ENCODE measurements around the gene MICOS13.

Gene MICOS13

GRCh38 chr19:5667751-5668271 lies 12.5 kb downstream of the MICOS13 start:
- no peak for DNase-seq (ENCODE audit: low read depth)

GRCh38 chr19:5666921-5667610 lies 13.2 kb downstream of the MICOS13 start:
- no peak for DNase-seq (ENCODE audit: low read depth)

GRCh38 chr19:5665781-5666513 lies 14.4 kb downstream of the MICOS13 start:
- DNase-seq (ENCODE audit: low read depth), result peak; percentile 31

GRCh38 chr19:5664515-5664914 lies 15.8 kb downstream of the MICOS13 start:
- DNase-seq (ENCODE audit: low read depth), result no peak

- DNase-seq (ENCODE audit: low read depth), result no peak
Measured at GRCh38 chr19:5663904-5664303, 16.4 kb downstream of the MICOS13 start.

DNA sequence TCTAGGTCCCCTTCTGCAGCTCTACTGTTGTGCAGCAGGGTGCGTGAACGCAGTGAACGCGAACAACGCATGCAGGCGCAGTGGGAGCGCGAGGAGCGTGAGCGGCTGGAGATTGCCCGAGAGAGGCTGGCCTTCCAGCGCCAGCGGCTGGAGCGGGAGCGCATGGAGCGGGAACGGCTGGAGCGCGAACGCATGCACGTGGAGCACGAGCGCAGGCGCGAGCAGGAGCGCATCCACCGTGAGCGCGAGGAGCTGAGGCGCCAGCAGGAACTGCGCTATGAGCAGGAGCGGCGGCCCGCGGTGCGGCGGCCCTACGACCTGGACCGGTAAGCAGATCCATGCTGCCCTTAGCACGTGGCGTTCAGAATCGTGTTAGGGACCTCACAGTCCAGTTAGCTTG lies 18.8 kb downstream of the MICOS13 start:
- DNase-seq (ENCODE audit: low read depth), result no peak

- DNase-seq (ENCODE audit: low read depth), result no peak
Measured at GRCh38 chr19:5655412-5655811, 24.9 kb downstream of the MICOS13 start.

DNA sequence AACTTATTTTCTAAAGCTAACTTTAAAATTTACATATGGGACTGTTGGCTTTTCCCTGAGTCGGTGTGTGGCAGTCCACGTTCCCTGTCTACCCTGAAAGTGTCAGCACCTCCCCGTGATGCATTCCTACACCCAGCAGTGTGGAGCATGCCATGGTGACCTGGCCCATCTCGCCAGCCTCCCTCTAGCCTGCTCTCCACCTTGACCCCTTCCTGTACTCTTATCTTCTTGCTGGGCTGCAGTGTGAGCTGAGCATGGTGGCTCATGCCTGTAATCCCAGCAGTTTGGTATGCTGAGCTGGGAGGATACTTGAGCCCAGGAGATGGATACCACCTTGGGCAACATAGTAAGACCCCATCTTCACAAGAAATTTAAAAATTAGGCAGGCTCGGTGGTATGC lies 25.4 kb downstream of the MICOS13 start:
- DNase-seq (ENCODE audit: low read depth), result no peak

DNA sequence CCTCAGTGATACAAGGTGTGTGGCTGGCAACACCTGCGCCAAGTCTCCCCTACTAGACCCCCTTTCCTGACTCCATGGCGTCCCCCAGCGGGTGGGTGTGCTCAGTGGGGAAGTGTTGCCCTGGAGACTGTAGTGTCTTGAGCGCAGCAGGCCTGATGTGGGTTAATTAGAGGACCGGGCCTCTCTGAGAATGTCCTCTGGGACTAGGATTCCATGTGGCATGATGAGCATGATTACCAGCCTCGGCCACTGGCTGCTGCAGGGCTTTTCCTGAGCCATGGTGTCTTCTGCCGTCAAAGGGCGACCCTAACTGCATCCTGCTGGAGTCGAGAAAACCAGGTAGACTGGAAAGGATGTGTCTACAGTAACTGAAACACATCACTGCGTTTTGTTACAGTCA lies 28.1 kb downstream of the MICOS13 start:
- no peak for DNase-seq (ENCODE audit: low read depth)

DNA sequence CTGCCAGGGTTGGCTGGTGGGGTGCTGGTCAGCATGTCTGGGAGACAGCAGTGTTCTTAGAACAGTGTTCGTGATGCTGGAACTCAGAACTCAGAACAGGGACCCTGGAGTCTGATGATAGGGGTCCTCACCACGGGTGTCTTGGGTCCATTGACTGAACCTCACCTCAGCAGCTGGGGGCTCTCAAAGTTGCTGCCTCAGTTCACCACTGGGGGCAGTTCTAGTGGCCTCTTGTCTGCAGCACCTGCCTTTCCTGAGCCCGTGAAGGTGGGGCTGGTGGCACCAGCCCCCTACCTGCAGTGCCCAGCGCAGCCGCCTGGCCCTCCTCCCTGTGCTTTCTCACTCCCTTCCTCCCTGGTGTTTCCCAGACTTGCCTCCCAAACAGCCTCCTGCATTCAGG lies 29.0 kb downstream of the MICOS13 start:
- no peak for DNase-seq (ENCODE audit: low read depth)

- no peak for DNase-seq (ENCODE audit: low read depth)
Measured at GRCh38 chr19:5648464-5648863, 31.9 kb downstream of the MICOS13 start.

DNA sequence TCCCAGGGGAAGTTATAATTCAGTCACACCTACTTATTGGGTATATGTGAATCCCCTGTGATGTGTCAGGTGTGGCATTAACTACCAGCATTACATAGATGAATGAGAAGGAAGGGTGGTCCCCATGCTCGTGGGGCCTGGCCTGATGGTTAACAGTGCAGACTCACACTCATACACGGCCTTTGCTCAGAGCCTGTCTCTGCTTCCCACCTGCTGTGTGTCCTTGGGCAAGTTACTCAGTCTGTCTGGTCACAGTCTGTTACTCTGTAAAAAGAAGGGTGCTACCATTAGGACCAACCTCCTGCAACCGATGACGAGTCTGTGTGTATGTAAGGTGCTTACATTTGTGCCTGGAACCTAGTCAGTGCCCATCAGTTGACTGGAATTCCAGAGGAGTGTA lies 33.6 kb downstream of the MICOS13 start:
- no peak for DNase-seq (ENCODE audit: low read depth)

DNA sequence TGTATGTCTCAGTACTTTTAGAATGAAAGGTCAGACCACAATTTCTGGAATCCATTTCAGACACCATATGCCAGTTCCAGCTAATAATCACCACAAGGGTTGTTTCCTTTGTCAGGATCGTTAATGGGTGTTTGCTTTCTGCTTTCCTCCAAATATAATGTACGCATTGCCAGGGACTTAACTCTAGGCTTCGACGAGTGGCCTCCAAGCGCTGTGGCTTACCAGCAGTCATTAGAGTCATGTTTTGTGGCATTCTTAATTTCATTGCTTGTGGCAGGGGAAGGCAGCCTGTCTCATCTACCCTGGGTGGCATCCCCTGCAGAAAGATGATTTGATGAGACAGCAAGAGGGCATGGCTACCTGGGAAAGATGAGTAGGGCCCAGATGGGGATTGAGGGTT lies 34.9 kb downstream of the MICOS13 start:
- no peak for DNase-seq (ENCODE audit: low read depth)

DNA sequence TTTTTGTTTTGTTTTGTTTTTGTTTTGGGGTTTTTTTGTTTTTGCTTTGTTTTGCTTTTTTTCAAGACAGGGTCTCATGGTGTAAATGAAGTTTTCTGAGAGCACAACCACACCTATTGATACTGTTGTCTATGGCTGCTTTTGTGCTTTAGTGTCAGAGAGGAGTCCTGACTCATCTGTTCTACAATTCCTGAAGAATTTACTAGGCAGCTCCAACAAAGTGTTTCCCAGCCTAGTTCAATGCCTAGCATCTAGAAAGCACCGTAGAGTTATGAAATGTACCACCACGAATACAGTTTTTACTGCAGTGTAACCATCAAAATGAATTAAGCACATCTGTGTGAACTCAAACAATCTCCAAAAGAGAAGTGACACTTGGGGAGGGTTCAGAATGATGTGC lies 36.3 kb downstream of the MICOS13 start:
- no peak for DNase-seq (ENCODE audit: low read depth)

GRCh38 chr19:5643060-5643459 lies 37.3 kb downstream of the MICOS13 start:
- DNase-seq (ENCODE audit: low read depth), result no peak

- DNase-seq (ENCODE audit: low read depth), result no peak
Measured at GRCh38 chr19:5642204-5642603, 38.1 kb downstream of the MICOS13 start.

GRCh38 chr19:5641171-5641570 lies 39.1 kb downstream of the MICOS13 start:
- DNase-seq (ENCODE audit: low read depth), result no peak

- no peak for DNase-seq (ENCODE audit: low read depth)
Measured at GRCh38 chr19:5637971-5638370, 42.3 kb downstream of the MICOS13 start.

DNA sequence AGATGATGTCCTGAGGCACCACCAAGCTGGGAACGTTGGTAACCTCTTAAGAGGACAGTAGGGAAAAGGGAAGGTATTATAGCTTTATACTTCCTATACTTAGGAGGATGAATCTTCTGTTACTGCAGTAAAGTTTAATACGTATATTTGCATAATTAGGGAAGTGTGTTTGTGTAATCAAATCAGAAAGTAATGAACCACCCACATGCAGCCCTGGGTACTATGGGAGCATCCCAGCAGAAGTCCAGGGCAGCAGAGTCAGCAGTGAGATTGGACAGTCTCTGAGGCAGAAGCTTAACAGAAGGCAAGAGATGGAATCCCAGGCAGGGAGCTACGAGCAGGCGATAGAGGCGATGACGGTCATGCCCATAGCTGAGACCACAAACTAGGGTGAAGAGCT lies 44.9 kb downstream of the MICOS13 start:
- no peak for DNase-seq (ENCODE audit: low read depth)

- DNase-seq (ENCODE audit: low read depth), result no peak
Measured at GRCh38 chr19:5632657-5633056, 47.7 kb downstream of the MICOS13 start.

- no peak for DNase-seq (ENCODE audit: low read depth)
Measured at GRCh38 chr19:5632241-5632612, 48.1 kb downstream of the MICOS13 start.

GRCh38 chr19:5631567-5632240 lies 48.6 kb downstream of the MICOS13 start:
- DNase-seq (ENCODE audit: low read depth), result no peak

DNA sequence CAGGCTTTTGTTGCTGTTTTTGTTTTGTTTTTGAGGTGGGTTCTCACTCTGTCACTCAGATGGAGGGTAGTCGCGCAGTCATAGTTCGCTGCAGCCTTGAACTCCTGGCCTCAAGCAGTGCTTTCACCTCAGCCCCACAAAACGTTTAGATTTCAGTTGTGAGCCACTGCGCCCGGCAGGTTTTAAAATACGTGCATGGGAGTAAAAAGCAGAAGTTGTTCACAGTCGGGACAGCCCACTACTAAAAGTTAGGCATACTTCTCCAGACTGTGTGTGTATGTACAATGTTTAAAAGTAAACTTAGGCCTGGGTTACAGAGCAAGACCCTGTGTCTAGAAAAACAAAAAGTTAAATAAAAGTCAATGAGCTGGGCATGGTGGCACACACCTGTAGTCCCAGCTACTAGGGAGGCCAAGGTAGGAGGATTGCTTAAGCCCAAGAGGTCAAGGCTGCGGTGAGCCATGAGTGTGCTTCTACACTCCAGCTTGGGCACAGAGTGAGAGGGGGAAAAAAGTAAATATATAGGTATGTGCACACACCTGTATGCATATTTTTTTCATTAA lies 51.3 kb downstream of the MICOS13 start:
- DNase-seq (ENCODE audit: low read depth), result no peak
